ENCODE data around the gene MRPS21.

- TF ChIP-seq CTCF (IDR thresholded peaks at IDR 0.05) = no peak
- no peak for TF ChIP-seq POLR2A (IDR thresholded peaks at IDR 0.05)
Measured at GRCh38 chr1:150268340-150268704, 25.3 kb upstream of the MRPS21 start.
